B cell (primary cell): Measurements from ENCODE around the gene TDRD5. TPM values are rescaled to one million over a fixed set of nuclear protein-coding genes. Genes with fewer than 3 reads are reported as not detected.

Experiments
- ATAC-seq: fragments of 200-7000 bp; cut with Tn5 transposase; one replicate; pipeline ENCODE4 v1.10.0; 2021; ENCODE audit warnings: low read depth, mild to moderate bottlenecking, moderate number of reproducible peaks, moderate library complexity
- CTCF ChIA-PET: fragments of 350-600 bp; sonication (Branson Sonifier 250); formaldehyde crosslinking; loops from one replicate; lab custom pipeline; 2021; ENCODE audit warnings: antibody characterized with exemption, inconsistent platforms; lab: Charles Lee
- POLR2A ChIA-PET: fragments of 350-600 bp; sonication (Branson Sonifier 250); formaldehyde crosslinking; loops from one replicate; lab custom pipeline; 2021; ENCODE audit warnings: antibody characterized with exemption; lab: Charles Lee
- DNase-seq: peaks from one replicate; pipeline ENCODE4 v3.0.0; 2013
- H2AFZ ChIP-seq: 2 replicates; pipeline ENCODE4 v1.6.1; 2012; ENCODE audit warnings: mild to moderate bottlenecking, low read depth, low read length; ENCODE audit not compliant: insufficient read depth, poor library complexity, severe bottlenecking
- H3K27ac ChIP-seq, 2 donors: 1 replicate in 1 of 2; 2 replicates in 1 of 2; pipeline ENCODE4 v1.5.1; 2012 to 2013; ENCODE audit warnings: low read length in 2 of 2, mild to moderate bottlenecking in 2 of 2, moderate library complexity in 1 of 2
- H3K27me3 ChIP-seq, 4 experiments: fragments of 200-600 bp in 1 of 4; sonication (generic) in 1 of 4; replicated peaks in 1 of 4; 1 replicate in 2 of 4; 2 replicates in 2 of 4; pipeline versions ENCODE4 v1.6.1 to v1.7.0; 2013 to 2016; ENCODE audit warnings: low read length in 3 of 4, mild to moderate bottlenecking in 2 of 4, mixed read lengths in 1 of 4, moderate library complexity in 1 of 4; ENCODE audit not compliant: insufficient read depth in 4 of 4, control insufficient read depth in 3 of 4; ENCODE audit errors: control extremely low read depth in 1 of 4
- H3K36me3 ChIP-seq, 2 experiments: replicated peaks in 1 of 2; 1 replicate in 1 of 2; 2 replicates in 1 of 2; pipeline versions ENCODE4 v1.6.1 to v1.7.1; 2013; ENCODE audit warnings: low read length in 1 of 2; ENCODE audit not compliant: insufficient read depth in 2 of 2, control insufficient read depth in 1 of 2; ENCODE audit errors: control extremely low read depth in 1 of 2, extremely low read depth in 1 of 2
- H3K4me1 ChIP-seq, 2 donors: fragments of 200-600 bp in 1 of 2; sonication (generic) in 1 of 2; 1 replicate in 1 of 2; 2 replicates in 1 of 2; pipeline versions ENCODE4 v1.5.1 to v1.6.1; 2013 to 2017; ENCODE audit warnings: low read length in 2 of 2; ENCODE audit not compliant: control insufficient read depth in 2 of 2, insufficient read depth in 2 of 2
- H3K4me2 ChIP-seq: replicated peaks from 2 replicates; pipeline ENCODE3; 2012; ENCODE audit warnings: mild to moderate bottlenecking, low read depth, low read length; ENCODE audit not compliant: poor library complexity, severe bottlenecking
- H3K4me3 ChIP-seq, 5 experiments: fragments of 200-600 bp in 1 of 5; sonication (generic) in 1 of 5; 1 replicate in 3 of 5; 2 replicates in 2 of 5; pipeline versions ENCODE4 v1.5.1 to v1.7.0; 2011 to 2016; ENCODE audit warnings: low read length in 4 of 5, mild to moderate bottlenecking in 4 of 5, low read depth in 2 of 5, control low read depth in 1 of 5, moderate library complexity in 1 of 5; ENCODE audit not compliant: insufficient read depth in 1 of 5; ENCODE audit errors: control extremely low read depth in 1 of 5, extremely low read depth in 1 of 5
- H3K79me2 ChIP-seq: fragments of 200-600 bp; sonication (generic); one replicate; pipeline ENCODE4 v1.6.0; 2016; ENCODE audit warnings: low read length; ENCODE audit not compliant: control insufficient read depth, insufficient read depth
- H3K9ac ChIP-seq: fragments of 200-600 bp; sonication (generic); 2 replicates; pipeline ENCODE4 v1.6.1; 2017; ENCODE audit warnings: mild to moderate bottlenecking, low read length, moderate library complexity
- H3K9me3 ChIP-seq, 3 donors: one replicate each; pipeline versions ENCODE4 v1.6.1 to v1.7.1; 2013; ENCODE audit warnings: low read length in 2 of 3; ENCODE audit not compliant: control insufficient read depth in 2 of 3, insufficient read depth in 1 of 3; ENCODE audit errors: control extremely low read depth in 1 of 3
- H4K20me1 ChIP-seq: 2 replicates; pipeline ENCODE4 v1.6.0; 2012; ENCODE audit warnings: mild to moderate bottlenecking, low read length; ENCODE audit not compliant: insufficient read depth, control insufficient read depth, poor library complexity, severe bottlenecking
- H3K27ac Mint-ChIP-seq: one replicate; pipeline ENCODE4 v1.8.0; 2021; ENCODE audit warnings: mixed read lengths
- H3K27me3 Mint-ChIP-seq: one replicate; pipeline ENCODE4 v1.8.0; 2021; ENCODE audit warnings: mixed read lengths
- H3K4me1 Mint-ChIP-seq: one replicate; pipeline ENCODE4 v1.8.0; 2021; ENCODE audit warnings: mixed read lengths
- H3K4me3 Mint-ChIP-seq: one replicate; pipeline ENCODE4 v1.8.0; 2021; ENCODE audit warnings: mixed read lengths
- H3K9me3 Mint-ChIP-seq: one replicate; pipeline ENCODE4 v1.8.0; 2022; ENCODE audit warnings: mixed read lengths; ENCODE audit not compliant: insufficient read depth
- EZH2 ChIP-seq: IDR thresholded peaks from 2 replicates; pipeline ENCODE4 v1.6.1; 2012; ENCODE audit warnings: borderline replicate concordance, low read depth, mild to moderate bottlenecking, moderate library complexity, low read length; ENCODE audit not compliant: insufficient read depth, poor library complexity, severe bottlenecking
- WGBS: methylation state at CpG from one replicate; pipeline ENCODE4 v1.1.5; 2013; ENCODE audit warnings: missing lambda C conversion rate; ENCODE audit not compliant: insufficient coverage; 5-methylcytosine and 5-hydroxymethylcytosine counted together
- intact Hi-C: fragments of 100-400 bp; cut with micrococcal nuclease; formaldehyde crosslinking; loops from one replicate; pipeline ENCODE4 v1.10.0; 2022
- polyA plus RNA-seq: library from polyadenylated mRNA; depleted of rRNA; stranded (reverse); fragments of >200 nt; gene quantifications from 2 replicates; pipeline ENCODE4 v1.2.3, GENCODE V29; 2012
- total RNA-seq, 2 donors: library from RNA; stranded (reverse); fragments of 120-200 nt in 1 of 2; gene quantifications; 1 replicate in 1 of 2; 2 replicates in 1 of 2; pipeline versions ENCODE4 v1.2.3 to v1.2.4, GENCODE V29; 2013 to 2022
- TF ChIP-seq, protein P1 (sequence below): fragments of 200-600 bp; IDR thresholded peaks from one replicate; pipeline ENCODE4 v1.8.0; 2022; ENCODE audit warnings: antibody characterized with exemption, mild to moderate bottlenecking

The TDRD5 gene
- total and polyA plus RNA-seq, 2 donors (not counting 1 experiment from before 2014, with no cell fraction given) = not detected

DNA sequence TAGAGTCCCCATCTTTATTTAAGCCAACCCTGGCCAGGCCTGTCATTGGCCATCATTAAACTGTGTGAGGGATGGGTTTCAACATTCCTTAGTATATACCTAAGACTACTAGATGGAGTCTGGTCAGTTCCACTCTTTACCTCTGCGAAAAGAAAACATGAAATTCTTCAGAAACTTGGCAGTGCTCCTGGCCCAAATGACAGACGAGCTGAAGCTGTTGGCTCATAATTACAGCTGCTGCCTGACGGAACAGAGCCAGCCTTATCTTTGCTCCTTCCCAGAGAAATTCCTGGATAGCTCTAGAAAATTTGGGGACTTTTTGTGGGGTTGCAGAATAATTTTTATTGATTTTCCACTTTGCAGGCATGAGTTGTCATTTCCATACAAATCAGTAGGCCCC is 46.3 kb upstream of the TDRD5 start:
- no peak for DNase-seq
- ATAC-seq = no peak
- Mint-ChIP-seq H3K27me3 (peaks cover 13% of the 10 kb centered on the region), H3K4me3 (no peak overlapping the region), H3K4me1 (no peaks in the 10 kb centered on the region), H3K9me3 (no peaks in the 10 kb centered on the region), H3K27ac (no peak overlapping the region)
- Histone ChIP-seq H2AFZ (no peak overlapping the region), H4K20me1 (no peaks in the 10 kb centered on the region), H3K9ac (no peak overlapping the region), H3K4me2 (no peak overlapping the region), H3K4me3 (no peak overlapping the region), H3K27me3 (peaks cover 0 to 3% (median 1%) of the 10 kb centered on the region in 4 experiments), H3K79me2 (no peaks in the 10 kb centered on the region), H3K36me3 (no peaks in the 10 kb centered on the region), H3K27ac (no peak overlapping the region), H3K9me3 (peaks cover 0 to 8% (median 0%) of the 10 kb centered on the region in 3 donors), H3K4me1 (no peaks in the 10 kb centered on the region)
- ChIA-PET POLR2A (no interaction called here), CTCF (no interaction called here)
- intact Hi-C loops = no loop called here
- TF ChIP-seq, protein P1, sequence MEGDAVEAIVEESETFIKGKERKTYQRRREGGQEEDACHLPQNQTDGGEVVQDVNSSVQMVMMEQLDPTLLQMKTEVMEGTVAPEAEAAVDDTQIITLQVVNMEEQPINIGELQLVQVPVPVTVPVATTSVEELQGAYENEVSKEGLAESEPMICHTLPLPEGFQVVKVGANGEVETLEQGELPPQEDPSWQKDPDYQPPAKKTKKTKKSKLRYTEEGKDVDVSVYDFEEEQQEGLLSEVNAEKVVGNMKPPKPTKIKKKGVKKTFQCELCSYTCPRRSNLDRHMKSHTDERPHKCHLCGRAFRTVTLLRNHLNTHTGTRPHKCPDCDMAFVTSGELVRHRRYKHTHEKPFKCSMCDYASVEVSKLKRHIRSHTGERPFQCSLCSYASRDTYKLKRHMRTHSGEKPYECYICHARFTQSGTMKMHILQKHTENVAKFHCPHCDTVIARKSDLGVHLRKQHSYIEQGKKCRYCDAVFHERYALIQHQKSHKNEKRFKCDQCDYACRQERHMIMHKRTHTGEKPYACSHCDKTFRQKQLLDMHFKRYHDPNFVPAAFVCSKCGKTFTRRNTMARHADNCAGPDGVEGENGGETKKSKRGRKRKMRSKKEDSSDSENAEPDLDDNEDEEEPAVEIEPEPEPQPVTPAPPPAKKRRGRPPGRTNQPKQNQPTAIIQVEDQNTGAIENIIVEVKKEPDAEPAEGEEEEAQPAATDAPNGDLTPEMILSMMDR = no peak
- TF ChIP-seq EZH2 = no peak
- 40% methylated on average over 1 of the region's 3 CpGs for WGBS

DNA sequence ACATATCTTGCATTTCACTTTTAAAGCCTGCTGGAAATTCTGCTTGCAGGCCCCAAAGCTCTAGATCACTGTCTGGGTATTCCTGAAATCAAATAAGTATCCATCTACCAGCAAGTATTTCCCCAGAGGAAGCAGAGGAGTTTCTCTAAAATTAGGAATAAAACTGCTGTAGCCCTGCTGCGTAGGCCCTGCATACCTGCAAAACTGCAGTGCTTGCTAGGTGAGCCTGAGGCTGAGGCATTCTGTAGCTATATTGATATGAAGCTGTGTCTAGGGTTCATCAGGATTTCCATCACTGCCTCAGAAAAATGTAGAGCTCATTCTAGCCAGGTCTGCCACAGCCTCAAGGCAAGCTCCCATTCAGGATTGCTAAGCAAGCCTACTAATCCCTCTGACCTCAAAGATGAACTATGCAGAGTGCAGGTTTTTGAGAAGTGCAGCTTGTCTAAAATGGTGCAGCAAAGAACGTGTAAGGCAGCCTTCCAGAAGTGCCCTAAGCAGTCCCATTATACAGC is 44.6 kb upstream of the TDRD5 start:
- H3K4me2 ChIP-seq = no peak overlapping the region
- H4K20me1 ChIP-seq = no peaks in the 10 kb centered on the region
- Mint-ChIP-seq H3K4me1 (no peaks in the 10 kb centered on the region), H3K4me3 (no peak overlapping the region), H3K9me3 (no peaks in the 10 kb centered on the region), H3K27me3 (peaks cover 13% of the 10 kb centered on the region), H3K27ac (no peak overlapping the region)
- no peak overlapping the region for H3K4me3 ChIP-seq
- no peak overlapping the region for H3K9ac ChIP-seq
- ChIA-PET CTCF (no interaction called here), POLR2A (no interaction called here)
- H3K79me2 ChIP-seq = no peaks in the 10 kb centered on the region
- DNase-seq = no peak
- intact Hi-C loops = no loop called here
- ATAC-seq = no peak
- no peak for TF ChIP-seq EZH2
- TF ChIP-seq, protein P1 = no peak
- H3K4me1 ChIP-seq = no peaks in the 10 kb centered on the region
- no peaks in the 10 kb centered on the region for H3K9me3 ChIP-seq
- 56% methylated on average over 1 of the region's 2 CpGs for WGBS
- peaks cover 0 to 2% (median 0%) of the 10 kb centered on the region in 4 experiments for H3K27me3 ChIP-seq
- H3K36me3 ChIP-seq = no peaks in the 10 kb centered on the region
- H3K27ac ChIP-seq = no peak overlapping the region
- H2AFZ ChIP-seq = no peak overlapping the region
